Kidney (tissue), 14 donors: ENCODE measurements around the gene MYO7A. TPM values are rescaled to one million over a fixed set of nuclear protein-coding genes. Genes with fewer than 3 reads are reported as not detected.

ENCODE experiments used
- DNase-seq, 5 donors: peaks; one replicate each; pipeline ENCODE4 v3.0.0-alpha.2; 2013 to 2020
- FAIRE-seq: peaks from 2 replicates; lab custom pipeline; 2012; peaks lifted over from hg19 to GRCh38; lab: Jason Lieb, UNC
- H3K27ac ChIP-seq, 2 donors: one replicate each; pipeline ENCODE4 v1.7.0; 2013; ENCODE audit warnings: low read depth in 2 of 2, low read length in 2 of 2, inconsistent platforms in 1 of 2
- H3K27me3 ChIP-seq: one replicate; pipeline ENCODE4 v1.7.1; 2013; ENCODE audit warnings: low read length, inconsistent platforms; ENCODE audit not compliant: control insufficient read depth, insufficient read depth
- H3K36me3 ChIP-seq, 3 donors: one replicate each; pipeline versions ENCODE4 v1.7.0 to v1.7.1; 2013; ENCODE audit warnings: low read length in 3 of 3, control low read depth in 1 of 3, inconsistent platforms in 1 of 3; ENCODE audit not compliant: insufficient read depth in 3 of 3, control insufficient read depth in 2 of 3
- H3K4me1 ChIP-seq, 3 donors: one replicate each; pipeline versions ENCODE4 v1.7.0 to v1.7.1; 2013; ENCODE audit warnings: low read length in 3 of 3, inconsistent platforms in 1 of 3, low read depth in 1 of 3; ENCODE audit not compliant: control insufficient read depth in 2 of 3, insufficient read depth in 2 of 3
- H3K4me3 ChIP-seq, 3 donors: one replicate each; pipeline versions ENCODE4 v1.7.0 to v1.8.1; 2013; ENCODE audit warnings: low read length in 3 of 3, control low read depth in 1 of 3, inconsistent platforms in 1 of 3
- H3K9ac ChIP-seq, 3 donors: one replicate each; pipeline versions ENCODE4 v1.7.0 to v1.7.1; 2013; ENCODE audit warnings: low read length in 3 of 3, control low read depth in 1 of 3, inconsistent platforms in 1 of 3
- H3K9me3 ChIP-seq, 3 donors: one replicate each; pipeline versions ENCODE4 v1.7.0 to v1.7.1; 2013; ENCODE audit warnings: low read length in 3 of 3, control low read depth in 1 of 3, inconsistent platforms in 1 of 3; ENCODE audit not compliant: control insufficient read depth in 2 of 3, insufficient read depth in 1 of 3
- intact Hi-C: fragments of 100-400 bp; cut with DNase I; formaldehyde crosslinking; loops from one replicate; pipeline ENCODE4 v1.11.1; 2022
- polyA plus RNA-seq: library from polyadenylated mRNA; stranded (reverse); fragments of 350-450 nt; fragmentation: Illumina TruSeq; extraction: RNeasy Lipid Tissue Mini Kit (QIAGEN cat#74804); gene quantifications from one replicate; pipeline ENCODE4 v1.2.3, GENCODE V29; 2014; ENCODE audit warnings: low read depth, low replicate concordance; ENCODE audit not compliant: insufficient read depth
- total RNA-seq: library from RNA; stranded (reverse); fragmentation: NEBNext Ultra II Directional; extraction: Animal tissue kit (Norgen Biotek cat#: 25700); gene quantifications from one replicate; pipeline ENCODE4 v1.2.1, GENCODE V29; 2021
- TF ChIP-seq, protein P1 (sequence below): IDR thresholded peaks from 3 replicates; pipeline ENCODE4 v1.5.1; 2012; ENCODE audit warnings: mild to moderate bottlenecking, moderate library complexity, borderline replicate concordance; ENCODE audit not compliant: insufficient read depth; ENCODE audit errors: extremely low read depth
- donor health status: control.
- donor health status: control.
- donor health status: control.
- donor health status: control.
- donor health status: control.
- donor health status: DM: yes; HTN: yes; CAD: no.
- donor health status: Normal renal cell carcinoma (clear cell type).

Gene MYO7A
- total and polyA plus RNA-seq, 2 donors from 2014 or later, result 6.1 to 10.7 TPM

DNA sequence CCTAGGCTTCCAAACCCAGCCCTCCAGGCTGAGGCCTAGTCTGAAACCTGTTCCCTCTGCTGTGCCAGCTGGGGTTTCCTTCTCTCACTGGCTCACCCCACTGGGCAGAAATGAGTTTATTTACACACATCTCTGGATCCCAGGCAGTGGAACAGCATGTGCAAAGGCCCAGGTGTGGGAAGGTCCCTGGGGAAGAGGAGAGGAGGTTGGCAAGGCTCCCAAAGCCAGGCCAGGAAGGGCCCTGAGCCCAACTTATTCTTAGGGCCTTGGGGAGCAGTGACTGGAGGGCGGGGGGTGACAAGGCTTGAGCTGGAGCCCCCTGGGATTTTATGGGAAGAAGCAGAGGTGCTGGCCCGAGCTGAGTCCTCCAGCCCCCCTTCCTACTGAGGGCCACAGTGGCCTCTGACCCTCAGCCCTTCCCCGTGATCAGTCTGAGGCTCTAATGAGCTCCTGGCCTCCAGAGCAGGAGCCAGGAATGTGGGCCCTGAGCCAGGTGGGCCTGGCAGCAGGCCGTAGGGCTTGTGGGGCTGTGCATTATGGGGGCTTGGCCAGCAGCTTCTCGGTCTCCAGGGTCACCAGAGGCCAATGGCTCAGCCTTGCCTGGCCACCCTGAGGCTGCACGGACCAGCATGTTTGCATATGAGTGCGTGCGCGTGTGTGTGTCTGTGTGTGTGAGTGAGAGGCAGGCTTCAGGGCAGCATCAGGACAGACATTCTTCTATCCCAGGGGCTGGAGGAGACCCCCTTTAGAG, 2.9 kb downstream of the MYO7A start:
- Histone ChIP-seq H3K4me1 (peaks cover 0 to 26% (median 20%) of the 10 kb centered on the region in 3 donors), H3K27ac (peak overlapping the region; percentile 69 to 76), H3K9me3 (no peaks in the 10 kb centered on the region), H3K4me3 (no peak overlapping the region), H3K9ac (peak overlapping the region in 1 of 3 donors; percentile 31), H3K27me3 (no peaks in the 10 kb centered on the region), H3K36me3 (no peaks in the 10 kb centered on the region)
- peak in 2 of 5 donors; percentile 49 to 84 for DNase-seq
- intact Hi-C loops, result no loop called here
- FAIRE-seq, result no peak
- TF ChIP-seq, protein P1, sequence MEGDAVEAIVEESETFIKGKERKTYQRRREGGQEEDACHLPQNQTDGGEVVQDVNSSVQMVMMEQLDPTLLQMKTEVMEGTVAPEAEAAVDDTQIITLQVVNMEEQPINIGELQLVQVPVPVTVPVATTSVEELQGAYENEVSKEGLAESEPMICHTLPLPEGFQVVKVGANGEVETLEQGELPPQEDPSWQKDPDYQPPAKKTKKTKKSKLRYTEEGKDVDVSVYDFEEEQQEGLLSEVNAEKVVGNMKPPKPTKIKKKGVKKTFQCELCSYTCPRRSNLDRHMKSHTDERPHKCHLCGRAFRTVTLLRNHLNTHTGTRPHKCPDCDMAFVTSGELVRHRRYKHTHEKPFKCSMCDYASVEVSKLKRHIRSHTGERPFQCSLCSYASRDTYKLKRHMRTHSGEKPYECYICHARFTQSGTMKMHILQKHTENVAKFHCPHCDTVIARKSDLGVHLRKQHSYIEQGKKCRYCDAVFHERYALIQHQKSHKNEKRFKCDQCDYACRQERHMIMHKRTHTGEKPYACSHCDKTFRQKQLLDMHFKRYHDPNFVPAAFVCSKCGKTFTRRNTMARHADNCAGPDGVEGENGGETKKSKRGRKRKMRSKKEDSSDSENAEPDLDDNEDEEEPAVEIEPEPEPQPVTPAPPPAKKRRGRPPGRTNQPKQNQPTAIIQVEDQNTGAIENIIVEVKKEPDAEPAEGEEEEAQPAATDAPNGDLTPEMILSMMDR, result no peak

DNA sequence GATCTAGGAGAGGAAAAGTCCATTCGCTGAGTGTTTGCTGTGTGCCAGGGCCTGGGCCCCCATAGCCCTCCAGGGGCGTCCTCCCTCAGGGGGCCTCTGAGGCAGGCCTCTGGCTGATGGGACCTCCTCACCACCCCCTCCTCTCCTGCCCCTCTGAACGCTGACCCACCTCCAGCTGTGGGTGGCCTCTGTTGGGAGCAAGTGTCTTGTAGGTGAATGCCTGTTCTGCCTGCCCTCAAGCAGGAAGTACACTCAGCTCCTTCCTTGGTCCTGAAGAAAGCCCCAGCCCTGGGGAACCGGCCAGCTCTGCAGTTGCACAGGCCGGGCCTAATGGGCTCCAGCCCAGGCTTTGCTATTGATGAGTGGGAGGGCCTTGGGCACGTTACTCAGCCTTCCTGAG, 3.5 kb downstream of the MYO7A start:
- H3K9ac ChIP-seq, result no peak overlapping the region
- intact Hi-C loops, result no loop called here
- peak in 1 of 5 donors; percentile 52 for DNase-seq
- no peak for FAIRE-seq
- peaks cover 0 to 26% (median 20%) of the 10 kb centered on the region in 3 donors for H3K4me1 ChIP-seq
- peaks cover 2% of the 10 kb centered on the region for H3K27me3 ChIP-seq
- no peak overlapping the region for H3K4me3 ChIP-seq
- H3K27ac ChIP-seq, result peak overlapping the region; percentile 61 to 69
- H3K36me3 ChIP-seq, result no peaks in the 10 kb centered on the region
- no peaks in the 10 kb centered on the region for H3K9me3 ChIP-seq
- TF ChIP-seq, protein P1, result no peak

DNA sequence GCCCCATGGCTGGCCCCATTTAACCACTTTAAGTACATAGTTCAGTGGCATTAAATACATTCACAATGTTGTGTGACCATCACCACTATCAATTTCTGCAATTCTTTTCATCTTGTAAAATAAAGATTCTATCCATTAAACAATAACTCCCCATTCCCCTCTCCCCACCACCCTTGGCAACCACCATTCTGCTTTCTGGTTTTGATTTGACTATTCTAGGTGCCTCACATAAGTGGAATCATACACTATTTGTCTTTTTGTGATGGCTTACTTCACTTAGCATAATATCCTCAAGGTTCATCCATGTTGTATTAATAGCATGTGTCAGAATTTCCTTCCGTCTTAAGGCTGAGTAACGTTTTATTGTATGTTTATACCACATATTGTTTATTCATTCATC, 7.0 kb downstream of the MYO7A start:
- Histone ChIP-seq H3K9ac (no peak overlapping the region), H3K36me3 (no peaks in the 10 kb centered on the region), H3K4me3 (no peak overlapping the region), H3K4me1 (peaks cover 0 to 14% (median 14%) of the 10 kb centered on the region in 3 donors), H3K27me3 (peaks cover 6% of the 10 kb centered on the region), H3K27ac (no peak overlapping the region), H3K9me3 (no peaks in the 10 kb centered on the region)
- FAIRE-seq, result no peak
- intact Hi-C loops, result no loop called here
- no peak for DNase-seq
- TF ChIP-seq, protein P1, result no peak
